ENCODE measurements around the gene SEPTIN11.

DNA sequence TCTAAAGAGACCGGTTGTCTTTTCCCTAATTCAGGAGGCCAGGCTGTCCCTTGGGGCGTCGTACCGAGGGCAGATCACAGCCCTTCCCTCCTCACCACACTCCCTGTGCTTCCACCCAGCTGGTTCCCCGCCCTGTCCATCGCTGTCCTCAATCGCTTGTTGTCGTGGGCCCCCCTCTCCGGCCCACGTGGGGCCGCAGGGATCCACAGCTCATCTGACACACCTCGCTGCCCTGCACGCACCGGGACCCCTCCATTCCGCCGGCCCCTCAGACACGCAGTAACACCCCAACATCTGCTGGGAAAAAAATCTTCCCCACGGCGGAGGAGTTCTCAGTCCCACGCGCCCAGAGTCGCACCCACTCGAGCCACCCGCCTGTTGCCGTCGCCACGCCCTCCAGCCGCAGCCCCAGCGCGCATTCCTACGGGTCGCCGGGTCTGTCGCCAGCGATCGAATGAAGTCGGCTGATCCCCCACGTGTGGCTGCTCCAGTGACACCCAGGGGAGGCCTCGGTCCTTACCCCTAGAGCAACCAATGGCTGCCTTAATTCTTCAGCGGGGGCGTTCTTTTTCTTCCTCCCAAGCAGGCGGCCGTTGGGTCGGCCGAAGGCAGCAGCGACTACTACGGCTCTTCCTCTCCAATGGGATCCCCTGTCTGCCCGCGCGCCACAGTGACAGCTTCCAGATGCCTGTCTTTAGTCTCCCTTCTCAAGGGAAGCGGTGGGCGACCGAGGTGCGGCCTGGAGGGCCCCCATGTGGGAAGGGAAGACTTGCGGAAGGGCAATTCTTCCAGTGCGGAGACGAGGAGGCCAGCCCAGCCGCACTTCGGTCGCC, 893 bp upstream of the SEPTIN11 start:
- TF ChIP-seq, protein P1, sequence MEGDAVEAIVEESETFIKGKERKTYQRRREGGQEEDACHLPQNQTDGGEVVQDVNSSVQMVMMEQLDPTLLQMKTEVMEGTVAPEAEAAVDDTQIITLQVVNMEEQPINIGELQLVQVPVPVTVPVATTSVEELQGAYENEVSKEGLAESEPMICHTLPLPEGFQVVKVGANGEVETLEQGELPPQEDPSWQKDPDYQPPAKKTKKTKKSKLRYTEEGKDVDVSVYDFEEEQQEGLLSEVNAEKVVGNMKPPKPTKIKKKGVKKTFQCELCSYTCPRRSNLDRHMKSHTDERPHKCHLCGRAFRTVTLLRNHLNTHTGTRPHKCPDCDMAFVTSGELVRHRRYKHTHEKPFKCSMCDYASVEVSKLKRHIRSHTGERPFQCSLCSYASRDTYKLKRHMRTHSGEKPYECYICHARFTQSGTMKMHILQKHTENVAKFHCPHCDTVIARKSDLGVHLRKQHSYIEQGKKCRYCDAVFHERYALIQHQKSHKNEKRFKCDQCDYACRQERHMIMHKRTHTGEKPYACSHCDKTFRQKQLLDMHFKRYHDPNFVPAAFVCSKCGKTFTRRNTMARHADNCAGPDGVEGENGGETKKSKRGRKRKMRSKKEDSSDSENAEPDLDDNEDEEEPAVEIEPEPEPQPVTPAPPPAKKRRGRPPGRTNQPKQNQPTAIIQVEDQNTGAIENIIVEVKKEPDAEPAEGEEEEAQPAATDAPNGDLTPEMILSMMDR (conservative IDR thresholded peaks at IDR 0.05; ENCODE audit: low read depth, low read length), result no peak
- no peak for TF ChIP-seq EZH2 (IDR thresholded peaks at IDR 0.05; ENCODE audit: borderline replicate concordance, low read depth, low read length, poor library complexity, severe bottlenecking)
